GM12878 (cell line): ENCODE results near the gene ZNF836. TPM values are rescaled to one million over a fixed set of nuclear protein-coding genes. Genes with fewer than 3 reads are reported as not detected.
A peak's percentile ranks its signal among the peaks of the same experiment; 100 is the strongest.

Experiments used
- ATAC-seq: fragments of 200-7000 bp; cut with Tn5 transposase; 3 replicates; pipeline ENCODE4 v1.9.1; 2020; ENCODE audit warnings: mild to moderate bottlenecking, moderate library complexity
- BruUV-seq: library from RNA; stranded (reverse); fragments of 400-500 nt; replicated peaks from 2 replicates; lab custom pipeline; 2021; lab: Mats Ljungman, UMichigan
- CTCF ChIA-PET: fragments of 300-600 bp; sonication (Branson Sonifier 250); formaldehyde crosslinking; extraction: SDS; loops from one replicate; lab custom pipeline; 2021; ENCODE audit warnings: inconsistent platforms; lab: Yijun Ruan, JAX
- POLR2A ChIA-PET: fragments of 350-600 bp; formaldehyde crosslinking; extraction: SDS; loops from one replicate; lab custom pipeline; 2021; ENCODE audit warnings: inconsistent platforms; lab: Charles Lee
- RAD21 ChIA-PET: fragments of 300-600 bp; sonication (Branson Sonifier 250); formaldehyde crosslinking; loops from one replicate; lab custom pipeline; 2023; ENCODE audit warnings: antibody characterized with exemption; ENCODE audit not compliant: unreplicated experiment; lab: Charles Lee
- SMC1A ChIA-PET: fragments of 300-600 bp; sonication (Branson Sonifier 250); formaldehyde crosslinking; loops from one replicate; lab custom pipeline; 2023; ENCODE audit not compliant: unreplicated experiment, uncharacterized antibody; lab: Charles Lee
- DNase-seq: peaks from one replicate; pipeline ENCODE4 v3.0.0-alpha.2; 2011; ENCODE audit warnings: low read depth, low spot score
- FAIRE-seq: peaks from 3 replicates; lab custom pipeline; 2011; peaks lifted over from hg19 to GRCh38; lab: Jason Lieb, UNC
- H2AFZ ChIP-seq: 2 replicates; pipeline ENCODE4 v1.6.0; 2011; ENCODE audit warnings: low read depth, low read length, control low read depth; ENCODE audit not compliant: control insufficient read depth
- H3K27ac ChIP-seq: 2 replicates; pipeline ENCODE4 v1.5.1; 2011; ENCODE audit warnings: control low read depth; ENCODE audit not compliant: control insufficient read depth, insufficient read depth
- H3K27me3 ChIP-seq, 2 experiments: replicated peaks in 1 of 2; 2 replicates each; pipeline versions ENCODE4 v1.6.0 to v1.6.1; 2011; ENCODE audit warnings: low read length in 1 of 2; ENCODE audit not compliant: control insufficient read depth in 2 of 2, insufficient read depth in 2 of 2
- H3K36me3 ChIP-seq, 2 experiments: 2 replicates each; pipeline ENCODE4 v1.5.1; 2011; ENCODE audit warnings: low read length in 1 of 2; ENCODE audit not compliant: control insufficient read depth in 2 of 2, insufficient read depth in 2 of 2
- H3K4me1 ChIP-seq: 2 replicates; pipeline ENCODE4 v1.6.1; 2011; ENCODE audit warnings: mild to moderate bottlenecking, low read length, moderate library complexity, mixed read lengths; ENCODE audit not compliant: control insufficient read depth, insufficient read depth
- H3K4me2 ChIP-seq: 2 replicates; pipeline ENCODE4 v1.6.0; 2011; ENCODE audit warnings: control low read depth; ENCODE audit not compliant: control insufficient read depth, insufficient read depth
- H3K4me3 ChIP-seq: fragments of 200-600 bp; sonication (generic); 2 replicates; pipeline ENCODE4 v1.5.1; 2016
- H3K79me2 ChIP-seq: 2 replicates; pipeline ENCODE4 v1.6.0; 2011; ENCODE audit warnings: low read length; ENCODE audit not compliant: control insufficient read depth, insufficient read depth
- H3K9ac ChIP-seq: 2 replicates; pipeline ENCODE4 v1.8.0; 2011; ENCODE audit warnings: low read length, control low read depth, mixed read lengths; ENCODE audit not compliant: control insufficient read depth, insufficient read depth
- H3K9me3 ChIP-seq: replicated peaks from 3 replicates; pipeline ENCODE4 v1.5.1; 2011; ENCODE audit warnings: mild to moderate bottlenecking, low read length; ENCODE audit not compliant: control insufficient read depth, insufficient read depth
- H4K20me1 ChIP-seq: 2 replicates; pipeline ENCODE4 v1.6.0; 2011; ENCODE audit not compliant: control insufficient read depth, insufficient read depth
- FOS ChIP-seq: IDR thresholded peaks from 3 replicates; pipeline ENCODE4 v1.6.1; 2011; ENCODE audit warnings: borderline replicate concordance; ENCODE audit not compliant: insufficient read length; ENCODE audit errors: extremely low read depth
- MXI1 ChIP-seq: fragments of 150-350 bp; IDR thresholded peaks from 2 replicates; pipeline ENCODE4 v1.6.1; 2011; ENCODE audit warnings: low read depth, mild to moderate bottlenecking, inconsistent platforms, low read length, improper control_type of control experiment
- WGBS: methylation state at CpG from one replicate; pipeline ENCODE4 v1.1.6; 2016; ENCODE audit warnings: low lambda C conversion rate; ENCODE audit not compliant: insufficient replicate concordance, insufficient coverage; ENCODE audit errors: missing lambda C conversion rate; 5-methylcytosine and 5-hydroxymethylcytosine counted together
- in situ Hi-C: fragments of 300-500 bp; cut with MboI; formaldehyde crosslinking; loops from 9 replicates; pipeline ENCODE4 v1.14.3; 2018; ENCODE audit warnings: mixed read lengths
- intact Hi-C: fragments of 100-400 bp; cut with micrococcal nuclease; formaldehyde crosslinking; loops from one replicate; pipeline ENCODE4 v1.14.2; 2022; ENCODE audit not compliant: unreplicated experiment
- polyA plus RNA-seq, 11 experiments: library from polyadenylated mRNA; depleted of rRNA in 4 of 11; unstranded in 6 of 11; stranded (reverse) in 5 of 11; fragments of >200 nt; fragmentation: Nextera tagmentation in 4 of 11; fragmentation: Illumina TruSeq in 1 of 11; extraction: Ambion mirVana in 4 of 11; extraction: Trizol in 1 of 11; gene quantifications; 1 replicate in 1 of 11; 2 replicates in 10 of 11; pipeline versions ENCODE4 v1.2.1 to v1.2.3, GENCODE V29; 2011 to 2016; ENCODE audit warnings: inconsistent platforms in 2 of 11, missing spikeins in 2 of 11, low read depth in 1 of 11
- total RNA-seq, 4 experiments: library from RNA; depleted of rRNA in 3 of 4; stranded (reverse); fragments of >200 nt in 3 of 4; fragmentation: Illumina TruSeq in 1 of 4; extraction: Trizol in 1 of 4; gene quantifications; 2 replicates each; pipeline versions ENCODE4 v1.2.1 to v1.2.3, GENCODE V29; 2013 to 2021
- TF ChIP-seq, protein P1 (sequence below): IDR thresholded peaks from 2 replicates; pipeline ENCODE4 v1.6.1; 2012; ENCODE audit warnings: mild to moderate bottlenecking, low read depth, low read length
- TF ChIP-seq, protein P2 (sequence below): IDR thresholded peaks from 2 replicates; pipeline ENCODE4 v1.6.1; 2012; ENCODE audit warnings: low read depth, low read length, improper control_type of control experiment
- TF ChIP-seq, protein P3 (sequence below): IDR thresholded peaks from 2 replicates; pipeline ENCODE4 v1.6.1; 2012; ENCODE audit warnings: low read depth, low read length, improper control_type of control experiment
- TF ChIP-seq, protein P4 (sequence below): fragments of 450-650 bp; IDR thresholded peaks from 2 replicates; pipeline ENCODE4 v1.6.1; 2017; ENCODE audit warnings: antibody characterized with exemption, mild to moderate bottlenecking, moderate library complexity

ZNF836 gene
- total and polyA plus RNA-seq, 10 of the 15 experiments (the other 5 are each of a cell fraction or from before 2014, with no cell fraction given), result 4.5 to 9.2 (median 6.2) TPM

DNA sequence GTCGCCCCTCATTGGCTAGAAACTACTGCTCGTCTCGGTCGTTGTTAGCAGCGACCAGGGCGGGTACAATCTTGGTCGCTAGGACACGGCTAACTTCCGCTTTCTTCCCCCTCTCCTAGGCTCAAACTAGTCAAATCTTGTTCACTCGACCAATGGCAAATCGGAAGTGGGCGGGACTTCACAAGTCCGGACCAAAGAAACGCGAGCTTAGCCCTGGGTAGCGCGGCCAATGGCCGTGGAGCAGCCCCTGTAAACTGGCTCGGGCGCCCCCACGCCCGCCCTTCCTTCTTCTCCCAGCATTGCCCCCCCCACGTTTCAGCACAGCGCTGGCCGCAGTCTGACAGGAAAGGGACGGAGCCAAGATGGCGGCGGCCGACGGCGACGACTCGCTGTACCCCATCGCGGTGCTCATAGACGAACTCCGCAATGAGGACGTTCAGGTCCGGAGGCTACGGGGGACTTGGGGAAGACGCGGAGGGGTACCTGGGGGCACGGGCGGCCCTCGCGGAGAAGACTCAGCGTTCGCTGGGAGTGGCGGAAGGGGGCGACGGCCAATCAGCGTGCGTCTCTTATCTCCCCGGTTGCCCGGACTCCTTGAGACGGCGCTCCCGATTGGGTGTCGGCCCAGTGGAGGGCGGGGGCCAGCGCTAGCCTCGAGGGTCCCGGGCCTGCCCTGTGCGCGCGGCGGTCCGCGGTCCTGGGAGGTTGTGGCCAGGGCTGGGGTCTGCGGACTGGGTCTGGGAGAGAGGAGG is 18.5 kb upstream of the ZNF836 start, which contains the start of gene PPP2R1A:
Gene PPP2R1A, plus strand, starts transcription at position 318 of the 752 bp plus-strand sequence. Its CDS starts 45 bp downstream, at position 363.
- WGBS, result 1% methylated on average over 66 of the region's 70 CpGs
- peak; percentile 99 for FAIRE-seq
- peak; percentile 92 for ATAC-seq
- peaks cover 6 to 15% of the 10 kb centered on the region in 2 experiments for H3K36me3 ChIP-seq
- H3K79me2 ChIP-seq, result peaks cover 51% of the 10 kb centered on the region
- peak within 1 kb of the TSS; percentile 89 for H2AFZ ChIP-seq
- H3K4me2 ChIP-seq, result peak within 1 kb of the TSS; percentile 92
- ChIA-PET SMC1A (interaction anchor here (0.6 to 1.6 kb wide), 6 partner anchors 18 to 50 kb away, joined by 3 to 5 read pairs (median 4); partner anchors contain the start of genes ZNF616 and ZNF836), CTCF (interaction anchor here (1.2 to 2.3 kb wide), 3 partner anchors 18 to 51 kb away, joined by 8 to 14 read pairs (median 10); partner anchors contain the start of genes ZNF616 and ZNF836), POLR2A (interaction anchor here (0.5 to 1.5 kb wide), 9 partner anchors 10 to 619 kb away, joined by 3 to 10 read pairs (median 5); partner anchors contain the start of genes ZNF175, ZNF616 and ZNF836), RAD21 (interaction anchor here (0.6 to 1.8 kb wide), 10 partner anchors 12 to 592 kb away, joined by 3 to 8 read pairs (median 3); partner anchors contain the start of genes ZNF432, ZNF616 and ZNF836)
- no peaks in the 10 kb centered on the region for H3K9me3 ChIP-seq
- DNase-seq, result peak; percentile 100
- intact Hi-C loops, result loop anchor here (5.0 kb wide), 1 partner anchor 53 kb away; the partner anchor contains the start of gene ZNF616
- H3K4me3 ChIP-seq, result peak within 1 kb of the TSS; percentile 91
- peak within 1 kb of the TSS; percentile 97 for H3K9ac ChIP-seq
- no peaks in the 10 kb centered on the region; the same call in 1 of the 2 replicates for H3K4me1 ChIP-seq
- in situ Hi-C loops, result no loop called here
- H4K20me1 ChIP-seq, result peaks cover 8% of the 10 kb centered on the region
- no peaks in the 10 kb centered on the region for H3K27me3 ChIP-seq
- peak within 1 kb of the TSS; percentile 98 for H3K27ac ChIP-seq
- BruUV-seq, result no TSS peak
- TF ChIP-seq, protein P1, sequence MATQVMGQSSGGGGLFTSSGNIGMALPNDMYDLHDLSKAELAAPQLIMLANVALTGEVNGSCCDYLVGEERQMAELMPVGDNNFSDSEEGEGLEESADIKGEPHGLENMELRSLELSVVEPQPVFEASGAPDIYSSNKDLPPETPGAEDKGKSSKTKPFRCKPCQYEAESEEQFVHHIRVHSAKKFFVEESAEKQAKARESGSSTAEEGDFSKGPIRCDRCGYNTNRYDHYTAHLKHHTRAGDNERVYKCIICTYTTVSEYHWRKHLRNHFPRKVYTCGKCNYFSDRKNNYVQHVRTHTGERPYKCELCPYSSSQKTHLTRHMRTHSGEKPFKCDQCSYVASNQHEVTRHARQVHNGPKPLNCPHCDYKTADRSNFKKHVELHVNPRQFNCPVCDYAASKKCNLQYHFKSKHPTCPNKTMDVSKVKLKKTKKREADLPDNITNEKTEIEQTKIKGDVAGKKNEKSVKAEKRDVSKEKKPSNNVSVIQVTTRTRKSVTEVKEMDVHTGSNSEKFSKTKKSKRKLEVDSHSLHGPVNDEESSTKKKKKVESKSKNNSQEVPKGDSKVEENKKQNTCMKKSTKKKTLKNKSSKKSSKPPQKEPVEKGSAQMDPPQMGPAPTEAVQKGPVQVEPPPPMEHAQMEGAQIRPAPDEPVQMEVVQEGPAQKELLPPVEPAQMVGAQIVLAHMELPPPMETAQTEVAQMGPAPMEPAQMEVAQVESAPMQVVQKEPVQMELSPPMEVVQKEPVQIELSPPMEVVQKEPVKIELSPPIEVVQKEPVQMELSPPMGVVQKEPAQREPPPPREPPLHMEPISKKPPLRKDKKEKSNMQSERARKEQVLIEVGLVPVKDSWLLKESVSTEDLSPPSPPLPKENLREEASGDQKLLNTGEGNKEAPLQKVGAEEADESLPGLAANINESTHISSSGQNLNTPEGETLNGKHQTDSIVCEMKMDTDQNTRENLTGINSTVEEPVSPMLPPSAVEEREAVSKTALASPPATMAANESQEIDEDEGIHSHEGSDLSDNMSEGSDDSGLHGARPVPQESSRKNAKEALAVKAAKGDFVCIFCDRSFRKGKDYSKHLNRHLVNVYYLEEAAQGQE, result no peak
- TF ChIP-seq, protein P2, sequence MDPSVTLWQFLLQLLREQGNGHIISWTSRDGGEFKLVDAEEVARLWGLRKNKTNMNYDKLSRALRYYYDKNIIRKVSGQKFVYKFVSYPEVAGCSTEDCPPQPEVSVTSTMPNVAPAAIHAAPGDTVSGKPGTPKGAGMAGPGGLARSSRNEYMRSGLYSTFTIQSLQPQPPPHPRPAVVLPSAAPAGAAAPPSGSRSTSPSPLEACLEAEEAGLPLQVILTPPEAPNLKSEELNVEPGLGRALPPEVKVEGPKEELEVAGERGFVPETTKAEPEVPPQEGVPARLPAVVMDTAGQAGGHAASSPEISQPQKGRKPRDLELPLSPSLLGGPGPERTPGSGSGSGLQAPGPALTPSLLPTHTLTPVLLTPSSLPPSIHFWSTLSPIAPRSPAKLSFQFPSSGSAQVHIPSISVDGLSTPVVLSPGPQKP, result peak; percentile 79
- TF ChIP-seq FOS, result peak; percentile 60
- TF ChIP-seq, protein P3, sequence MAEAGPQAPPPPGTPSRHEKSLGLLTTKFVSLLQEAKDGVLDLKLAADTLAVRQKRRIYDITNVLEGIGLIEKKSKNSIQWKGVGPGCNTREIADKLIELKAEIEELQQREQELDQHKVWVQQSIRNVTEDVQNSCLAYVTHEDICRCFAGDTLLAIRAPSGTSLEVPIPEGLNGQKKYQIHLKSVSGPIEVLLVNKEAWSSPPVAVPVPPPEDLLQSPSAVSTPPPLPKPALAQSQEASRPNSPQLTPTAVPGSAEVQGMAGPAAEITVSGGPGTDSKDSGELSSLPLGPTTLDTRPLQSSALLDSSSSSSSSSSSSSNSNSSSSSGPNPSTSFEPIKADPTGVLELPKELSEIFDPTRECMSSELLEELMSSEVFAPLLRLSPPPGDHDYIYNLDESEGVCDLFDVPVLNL, result no peak
- TF ChIP-seq MXI1, result peak; percentile 100
- TF ChIP-seq, protein P4, sequence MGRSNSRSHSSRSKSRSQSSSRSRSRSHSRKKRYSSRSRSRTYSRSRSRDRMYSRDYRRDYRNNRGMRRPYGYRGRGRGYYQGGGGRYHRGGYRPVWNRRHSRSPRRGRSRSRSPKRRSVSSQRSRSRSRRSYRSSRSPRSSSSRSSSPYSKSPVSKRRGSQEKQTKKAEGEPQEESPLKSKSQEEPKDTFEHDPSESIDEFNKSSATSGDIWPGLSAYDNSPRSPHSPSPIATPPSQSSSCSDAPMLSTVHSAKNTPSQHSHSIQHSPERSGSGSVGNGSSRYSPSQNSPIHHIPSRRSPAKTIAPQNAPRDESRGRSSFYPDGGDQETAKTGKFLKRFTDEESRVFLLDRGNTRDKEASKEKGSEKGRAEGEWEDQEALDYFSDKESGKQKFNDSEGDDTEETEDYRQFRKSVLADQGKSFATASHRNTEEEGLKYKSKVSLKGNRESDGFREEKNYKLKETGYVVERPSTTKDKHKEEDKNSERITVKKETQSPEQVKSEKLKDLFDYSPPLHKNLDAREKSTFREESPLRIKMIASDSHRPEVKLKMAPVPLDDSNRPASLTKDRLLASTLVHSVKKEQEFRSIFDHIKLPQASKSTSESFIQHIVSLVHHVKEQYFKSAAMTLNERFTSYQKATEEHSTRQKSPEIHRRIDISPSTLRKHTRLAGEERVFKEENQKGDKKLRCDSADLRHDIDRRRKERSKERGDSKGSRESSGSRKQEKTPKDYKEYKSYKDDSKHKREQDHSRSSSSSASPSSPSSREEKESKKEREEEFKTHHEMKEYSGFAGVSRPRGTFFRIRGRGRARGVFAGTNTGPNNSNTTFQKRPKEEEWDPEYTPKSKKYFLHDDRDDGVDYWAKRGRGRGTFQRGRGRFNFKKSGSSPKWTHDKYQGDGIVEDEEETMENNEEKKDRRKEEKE, result no peak
